ENCODE data around the gene SEMA4D. TPM values are rescaled to one million over a fixed set of nuclear protein-coding genes. Genes with fewer than 3 reads are reported as not detected.

The SEMA4D gene
- total and polyA plus RNA-seq, 2 experiments from 2014 or later, result 9.4 to 10.4 TPM

DNA sequence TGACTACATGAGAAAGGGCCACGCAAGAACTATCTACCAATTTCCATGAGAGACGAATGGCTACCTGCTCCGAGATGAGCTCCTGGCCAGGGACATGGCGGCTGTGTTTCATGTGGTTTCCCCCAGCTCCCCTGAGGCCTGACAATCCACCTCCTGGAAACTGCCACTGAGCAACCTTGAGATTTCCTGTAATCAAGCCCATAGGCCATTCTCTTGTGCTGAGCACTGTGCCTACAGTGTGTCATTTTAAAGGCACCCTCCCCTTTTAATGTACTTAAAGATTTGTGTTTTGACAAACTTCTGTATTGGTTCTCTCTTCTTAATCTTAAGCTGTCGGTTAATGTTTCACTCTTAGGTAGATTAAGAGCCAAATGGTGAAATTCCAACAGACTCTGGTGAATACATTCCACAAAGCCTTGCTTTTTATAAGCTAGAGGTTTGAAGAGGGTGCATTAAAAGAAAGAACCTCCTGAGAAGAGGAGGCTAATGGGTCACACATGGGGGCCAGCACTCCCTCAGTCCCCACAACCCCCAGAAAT is 107.3 kb downstream of the SEMA4D start:
- no peaks in the 10 kb centered on the region for H3K27me3 ChIP-seq
- 86% methylated on average over 5 of the region's 5 CpGs for WGBS (ENCODE audit: low lambda C conversion rate, missing lambda C conversion rate)
- H3K4me2 ChIP-seq, result no peak overlapping the region
- no peaks in the 10 kb centered on the region for H3K9me2 ChIP-seq (replicated peaks; ENCODE audit: insufficient read depth)
- H3K79me2 ChIP-seq, result no peaks in the 10 kb centered on the region
- H3K9me3 ChIP-seq (ENCODE audit: low read depth), result no peaks in the 10 kb centered on the region
- H3K36me3 ChIP-seq (replicated peaks; ENCODE audit: insufficient read depth, low read depth), result no peaks in the 10 kb centered on the region
- DNase-seq (ENCODE audit: low spot score), result no peak
- no peaks in the 10 kb centered on the region for H3K4me1 ChIP-seq (ENCODE audit: insufficient read depth)
- no peak overlapping the region for H3K27ac ChIP-seq
- no peak for TF ChIP-seq EZH2 (IDR thresholded peaks at IDR 0.05; ENCODE audit: borderline replicate concordance)
- H2AFZ ChIP-seq, result no peak overlapping the region
- no peaks in the 10 kb centered on the region for H4K20me1 ChIP-seq (ENCODE audit: insufficient read depth, poor library complexity, severe bottlenecking)
- H3K4me3 ChIP-seq, result no peak overlapping the region

DNA sequence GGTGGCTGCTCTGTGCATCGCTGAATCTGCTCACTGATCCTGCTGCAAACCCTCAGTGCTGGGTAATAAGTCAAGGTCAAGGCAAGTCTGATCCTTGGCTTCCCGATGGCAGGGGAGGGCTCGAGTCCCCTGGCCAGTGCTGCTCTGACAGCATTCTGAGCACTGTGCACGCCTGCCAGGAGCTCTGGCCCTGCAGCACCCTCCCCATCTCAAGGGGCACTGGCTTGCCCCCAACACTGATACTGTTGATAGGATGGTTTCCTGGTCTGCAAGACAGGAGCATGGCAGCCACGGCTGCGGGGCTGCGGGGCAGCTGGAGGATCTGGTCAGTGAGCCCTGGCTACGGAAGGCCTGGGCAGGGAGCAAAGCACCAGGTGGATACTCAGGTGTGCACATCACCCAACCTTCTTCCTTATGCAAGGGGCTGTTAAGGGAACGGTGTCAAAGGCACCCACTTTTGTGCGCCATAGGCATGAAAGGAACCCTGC is 107.8 kb downstream of the SEMA4D start:
- no peaks in the 10 kb centered on the region for H3K9me2 ChIP-seq (replicated peaks; ENCODE audit: insufficient read depth)
- H3K4me1 ChIP-seq (ENCODE audit: insufficient read depth), result no peaks in the 10 kb centered on the region
- H3K4me2 ChIP-seq, result no peak overlapping the region
- TF ChIP-seq EZH2phosphoT487 (IDR thresholded peaks at IDR 0.05; ENCODE audit: low read depth, severe bottlenecking, unreplicated experiment) (no peak), EZH2 (IDR thresholded peaks at IDR 0.05; ENCODE audit: borderline replicate concordance) (no peak)
- TF ChIP-seq, protein P1, sequence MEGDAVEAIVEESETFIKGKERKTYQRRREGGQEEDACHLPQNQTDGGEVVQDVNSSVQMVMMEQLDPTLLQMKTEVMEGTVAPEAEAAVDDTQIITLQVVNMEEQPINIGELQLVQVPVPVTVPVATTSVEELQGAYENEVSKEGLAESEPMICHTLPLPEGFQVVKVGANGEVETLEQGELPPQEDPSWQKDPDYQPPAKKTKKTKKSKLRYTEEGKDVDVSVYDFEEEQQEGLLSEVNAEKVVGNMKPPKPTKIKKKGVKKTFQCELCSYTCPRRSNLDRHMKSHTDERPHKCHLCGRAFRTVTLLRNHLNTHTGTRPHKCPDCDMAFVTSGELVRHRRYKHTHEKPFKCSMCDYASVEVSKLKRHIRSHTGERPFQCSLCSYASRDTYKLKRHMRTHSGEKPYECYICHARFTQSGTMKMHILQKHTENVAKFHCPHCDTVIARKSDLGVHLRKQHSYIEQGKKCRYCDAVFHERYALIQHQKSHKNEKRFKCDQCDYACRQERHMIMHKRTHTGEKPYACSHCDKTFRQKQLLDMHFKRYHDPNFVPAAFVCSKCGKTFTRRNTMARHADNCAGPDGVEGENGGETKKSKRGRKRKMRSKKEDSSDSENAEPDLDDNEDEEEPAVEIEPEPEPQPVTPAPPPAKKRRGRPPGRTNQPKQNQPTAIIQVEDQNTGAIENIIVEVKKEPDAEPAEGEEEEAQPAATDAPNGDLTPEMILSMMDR (IDR thresholded peaks at IDR 0.05; ENCODE audit: poor library complexity), result no peak
- H3K27me3 ChIP-seq, result no peaks in the 10 kb centered on the region
- no peaks in the 10 kb centered on the region for H4K20me1 ChIP-seq (ENCODE audit: insufficient read depth, poor library complexity, severe bottlenecking)
- 90% methylated on average over 10 of the region's 10 CpGs for WGBS (ENCODE audit: low lambda C conversion rate, missing lambda C conversion rate)
- H3K4me3 ChIP-seq, result no peak overlapping the region
- no peaks in the 10 kb centered on the region for H3K36me3 ChIP-seq (replicated peaks; ENCODE audit: insufficient read depth, low read depth)
- no peak for DNase-seq (ENCODE audit: low spot score)
- H2AFZ ChIP-seq, result no peak overlapping the region
- no peak overlapping the region for H3K27ac ChIP-seq
- H3K9me3 ChIP-seq (ENCODE audit: low read depth), result no peaks in the 10 kb centered on the region
- no peaks in the 10 kb centered on the region for H3K79me2 ChIP-seq

DNA sequence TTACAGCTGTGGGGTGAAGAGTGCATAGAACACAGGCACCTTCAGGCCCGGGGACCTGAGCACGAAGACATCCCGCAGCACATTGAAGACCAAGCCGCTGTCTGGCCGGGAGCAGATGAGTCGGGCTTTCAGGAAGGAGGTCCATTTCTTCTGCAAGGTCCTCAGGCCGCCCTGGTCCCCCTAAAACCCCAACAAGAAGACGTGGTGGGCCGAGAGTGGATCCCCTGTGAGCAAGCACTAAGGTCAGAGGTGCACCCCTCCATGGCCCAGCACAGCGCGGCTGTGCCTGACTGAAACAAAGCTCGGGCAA is 109.1 kb downstream of the SEMA4D start:
- H3K27ac ChIP-seq, result no peak overlapping the region
- H3K4me2 ChIP-seq, result no peak overlapping the region
- no peaks in the 10 kb centered on the region for H3K36me3 ChIP-seq (replicated peaks; ENCODE audit: insufficient read depth, low read depth)
- no peaks in the 10 kb centered on the region for H3K9me3 ChIP-seq (ENCODE audit: low read depth)
- H2AFZ ChIP-seq, result no peak overlapping the region
- DNase-seq (ENCODE audit: low spot score), result no peak
- H3K27me3 ChIP-seq, result no peaks in the 10 kb centered on the region
- TF ChIP-seq EZH2 (IDR thresholded peaks at IDR 0.05; ENCODE audit: borderline replicate concordance), result no peak
- TF ChIP-seq, protein P1 (IDR thresholded peaks at IDR 0.05; ENCODE audit: poor library complexity), result no peak
- TF ChIP-seq EZH2phosphoT487 (IDR thresholded peaks at IDR 0.05; ENCODE audit: low read depth, severe bottlenecking, unreplicated experiment), result no peak
- H3K79me2 ChIP-seq, result no peaks in the 10 kb centered on the region
- no peaks in the 10 kb centered on the region for H3K4me1 ChIP-seq (ENCODE audit: insufficient read depth)
- no peaks in the 10 kb centered on the region for H3K9me2 ChIP-seq (replicated peaks; ENCODE audit: insufficient read depth)
- no peak overlapping the region for H3K4me3 ChIP-seq
- 94% methylated on average over 12 of the region's 12 CpGs for WGBS (ENCODE audit: low lambda C conversion rate, missing lambda C conversion rate)
- no peaks in the 10 kb centered on the region for H4K20me1 ChIP-seq (ENCODE audit: insufficient read depth, poor library complexity, severe bottlenecking)

DNA sequence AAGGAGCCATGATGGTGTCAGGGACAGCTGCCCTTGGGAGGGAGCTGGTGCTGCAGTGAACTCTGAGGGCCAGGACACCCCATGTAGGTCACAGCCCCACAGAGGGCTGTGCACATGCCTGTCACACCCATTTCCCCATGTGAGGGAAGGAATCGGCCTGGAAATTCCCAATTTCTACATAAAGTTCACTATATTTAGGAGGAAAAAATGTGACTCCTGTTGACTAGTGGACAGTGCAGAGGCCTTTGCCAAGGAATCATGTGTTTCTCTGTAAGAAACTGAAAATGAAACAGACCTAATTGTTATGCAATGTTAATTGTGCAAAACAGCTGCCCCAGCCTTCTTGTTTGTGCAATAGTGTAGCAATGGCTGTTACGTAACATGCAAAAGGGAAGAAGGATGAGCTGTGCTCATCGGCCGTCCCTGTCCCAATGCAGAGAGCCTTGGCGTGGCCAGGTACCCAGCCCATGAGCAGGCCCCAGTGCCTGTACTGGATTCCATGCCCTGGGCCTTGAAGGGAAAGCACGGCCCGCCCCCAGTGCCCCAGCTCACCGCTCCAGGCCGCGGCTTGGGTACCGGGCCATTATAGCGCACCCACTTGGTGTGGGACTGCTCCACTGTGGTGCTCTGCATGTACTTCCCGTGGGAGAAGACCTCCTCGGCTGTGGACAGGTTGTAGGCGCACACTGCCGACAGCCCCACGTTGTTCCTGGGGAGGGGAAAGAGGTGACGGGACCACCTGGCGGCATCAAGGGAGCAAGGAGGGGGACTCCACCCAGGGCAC is 109.6 kb downstream of the SEMA4D start:
- Histone ChIP-seq H3K9me2 (replicated peaks; ENCODE audit: insufficient read depth) (no peaks in the 10 kb centered on the region), H2AFZ (no peak overlapping the region), H3K4me1 (ENCODE audit: insufficient read depth) (no peaks in the 10 kb centered on the region), H3K9me3 (ENCODE audit: low read depth) (no peaks in the 10 kb centered on the region), H3K27ac (no peak overlapping the region), H4K20me1 (ENCODE audit: insufficient read depth, poor library complexity, severe bottlenecking) (no peaks in the 10 kb centered on the region), H3K27me3 (no peaks in the 10 kb centered on the region), H3K4me2 (no peak overlapping the region), H3K79me2 (no peaks in the 10 kb centered on the region), H3K36me3 (replicated peaks; ENCODE audit: insufficient read depth, low read depth) (no peaks in the 10 kb centered on the region), H3K4me3 (no peak overlapping the region)
- 87% methylated on average over 19 of the region's 19 CpGs for WGBS (ENCODE audit: low lambda C conversion rate, missing lambda C conversion rate)
- peak; percentile 67 for DNase-seq (ENCODE audit: low spot score)
- TF ChIP-seq, protein P1 (IDR thresholded peaks at IDR 0.05; ENCODE audit: poor library complexity), result no peak
- TF ChIP-seq EZH2phosphoT487 (IDR thresholded peaks at IDR 0.05; ENCODE audit: low read depth, severe bottlenecking, unreplicated experiment) (no peak), EZH2 (IDR thresholded peaks at IDR 0.05; ENCODE audit: borderline replicate concordance) (no peak)
